HL-60/S4 (cell line): ENCODE data around the gene PTGDS.

ENCODE experiments used
- in situ Hi-C: fragments of 300-500 bp; cut with MboI; formaldehyde crosslinking; loops from 2 replicates; pipeline ENCODE4 v1.14.3; 2022; ENCODE audit warnings: low sequenced_read_pairs

Gene PTGDS

DNA sequence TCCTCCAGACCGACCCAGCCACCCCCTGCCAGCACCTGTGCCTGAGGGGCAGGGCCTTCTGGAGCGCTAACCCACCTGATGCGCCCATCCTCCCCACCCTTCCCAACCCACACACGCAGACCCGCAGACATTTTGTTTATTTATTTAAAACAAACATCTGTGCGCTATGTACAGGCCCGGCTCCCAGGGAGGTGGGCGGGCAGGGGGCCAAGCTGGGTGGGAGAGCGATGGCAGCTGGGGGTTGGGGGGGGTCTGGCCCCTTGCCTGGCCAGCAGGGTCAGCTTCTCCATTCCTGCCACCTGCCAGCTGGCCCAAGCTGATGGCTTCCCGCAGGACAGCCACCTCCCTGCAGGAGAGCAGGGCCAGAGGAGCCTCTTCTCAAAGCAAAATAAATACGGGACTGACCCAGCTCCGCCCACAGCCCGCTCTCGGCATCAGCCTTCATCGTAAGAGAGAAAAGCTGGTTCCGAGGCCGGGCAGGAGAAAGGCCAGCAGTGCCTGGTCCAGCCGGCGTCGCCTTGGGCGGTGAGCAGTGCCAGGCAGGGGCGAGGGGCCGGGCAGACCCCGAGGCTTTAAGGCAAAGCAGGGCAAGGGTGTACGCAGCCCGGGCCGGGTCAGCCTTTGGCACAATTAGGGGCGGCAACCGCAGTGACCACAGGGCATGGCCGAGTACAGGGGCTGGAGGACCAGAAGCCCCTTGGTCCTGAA lies 30.0 kb downstream of the PTGDS start:
- in situ Hi-C loops: no loop called here

- in situ Hi-C loops: no loop called here
These were observed 30.5 kb downstream of the PTGDS start for GRCh38 chr9:137007816-137008270.

DNA sequence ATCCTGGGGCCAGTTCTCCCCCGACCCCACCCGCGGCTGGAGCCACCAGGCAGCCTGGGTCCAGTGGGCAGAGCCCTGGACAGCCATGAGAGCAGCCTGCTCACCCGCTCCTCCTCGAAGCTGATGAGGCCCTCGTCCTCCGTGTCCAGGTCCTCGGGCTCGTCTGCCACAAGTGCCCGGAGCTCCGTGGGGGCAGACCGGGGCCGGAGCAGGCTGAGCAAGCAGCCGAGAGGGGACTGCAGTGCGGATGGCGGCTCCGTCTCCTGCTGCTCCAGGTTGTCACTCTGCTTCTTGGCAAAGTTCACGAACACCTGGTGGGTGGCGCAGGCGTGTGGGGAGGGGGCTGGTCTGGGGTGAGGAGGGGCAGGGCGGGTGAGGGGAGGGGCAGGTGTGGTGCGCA lies 31.0 kb downstream of the PTGDS start:
- in situ Hi-C loops: no loop called here

DNA sequence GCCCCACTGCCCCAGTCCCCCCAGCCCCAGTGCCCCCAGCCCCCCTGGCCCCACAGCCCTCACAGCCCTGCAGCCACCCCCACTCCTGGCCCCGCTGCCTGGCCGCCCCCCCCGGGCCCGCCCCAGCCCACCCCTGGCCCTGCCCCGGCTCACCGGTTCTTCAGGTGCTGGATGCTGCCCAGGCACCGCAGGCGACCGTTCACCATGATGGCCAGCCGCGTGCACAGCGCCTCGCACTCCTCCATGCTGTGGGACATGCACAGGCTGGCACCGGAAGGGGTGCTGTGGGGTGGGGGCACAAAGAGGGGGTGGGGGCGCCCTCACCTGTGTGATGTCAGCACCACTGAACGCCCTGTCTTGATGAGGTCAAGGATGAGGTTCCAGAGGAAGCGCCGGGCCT lies 31.9 kb downstream of the PTGDS start:
- in situ Hi-C loops: no loop called here

DNA sequence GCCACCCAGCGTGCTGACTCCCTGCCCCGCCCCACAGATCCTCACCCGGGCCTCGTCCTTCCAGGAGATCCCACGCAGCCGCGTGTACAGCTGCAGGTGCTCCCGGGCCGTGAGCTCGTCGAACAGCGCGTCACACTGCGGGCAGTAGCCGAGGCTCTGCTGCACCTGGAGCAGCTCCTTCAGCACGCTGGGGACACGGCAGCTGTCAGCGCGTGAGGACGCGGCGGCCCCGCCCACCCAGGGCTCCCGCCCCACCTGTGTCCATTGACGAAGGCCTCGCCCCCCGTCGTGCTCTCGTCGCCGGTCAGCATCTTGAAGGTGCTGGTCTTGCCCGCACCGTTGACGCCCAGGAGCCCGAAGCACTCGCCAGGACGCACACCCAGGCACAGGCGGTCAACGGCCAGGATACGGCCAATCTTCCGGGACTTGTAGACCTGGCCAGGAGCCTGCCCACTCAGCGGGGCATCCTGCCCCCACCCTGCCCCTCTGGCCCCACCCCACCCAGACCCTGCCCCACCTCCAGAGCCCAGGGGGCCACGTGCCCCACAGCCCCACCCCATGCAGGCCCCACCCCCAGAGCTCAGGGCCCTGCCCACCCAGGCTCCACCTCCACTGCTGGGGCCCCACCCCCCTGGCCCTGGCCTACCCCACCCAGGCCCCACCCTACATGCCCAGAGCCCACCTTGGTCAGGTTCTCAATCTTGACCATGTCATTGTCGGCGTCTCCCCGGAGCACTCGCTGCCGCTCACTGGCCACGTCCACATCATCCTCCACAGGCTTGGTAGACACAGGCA lies 32.8 kb downstream of the PTGDS start:
- in situ Hi-C loops: no loop called here

DNA sequence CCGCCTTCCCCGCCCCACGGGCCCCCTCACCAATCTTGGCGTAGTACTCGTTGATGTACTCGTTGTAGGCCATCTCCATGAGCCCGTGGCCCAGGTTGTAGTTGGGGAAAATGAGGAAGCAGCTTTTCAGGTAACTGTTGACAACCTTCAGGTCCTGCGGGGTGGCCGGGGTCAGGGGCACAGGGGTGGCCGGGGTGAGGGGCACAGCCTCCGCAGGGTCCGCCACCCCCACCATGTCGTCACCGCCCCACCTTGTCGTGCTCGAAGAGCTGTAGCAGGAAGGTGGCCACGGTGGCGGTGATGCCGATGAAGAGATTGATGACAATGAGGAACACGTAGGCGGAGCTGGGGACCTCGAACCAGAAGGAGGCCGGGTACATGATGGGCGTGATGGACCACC lies 33.9 kb downstream of the PTGDS start:
- in situ Hi-C loops: no loop called here

GRCh38 chr9:137011907-137012675 lies 34.8 kb downstream of the PTGDS start:
- in situ Hi-C loops: no loop called here

DNA sequence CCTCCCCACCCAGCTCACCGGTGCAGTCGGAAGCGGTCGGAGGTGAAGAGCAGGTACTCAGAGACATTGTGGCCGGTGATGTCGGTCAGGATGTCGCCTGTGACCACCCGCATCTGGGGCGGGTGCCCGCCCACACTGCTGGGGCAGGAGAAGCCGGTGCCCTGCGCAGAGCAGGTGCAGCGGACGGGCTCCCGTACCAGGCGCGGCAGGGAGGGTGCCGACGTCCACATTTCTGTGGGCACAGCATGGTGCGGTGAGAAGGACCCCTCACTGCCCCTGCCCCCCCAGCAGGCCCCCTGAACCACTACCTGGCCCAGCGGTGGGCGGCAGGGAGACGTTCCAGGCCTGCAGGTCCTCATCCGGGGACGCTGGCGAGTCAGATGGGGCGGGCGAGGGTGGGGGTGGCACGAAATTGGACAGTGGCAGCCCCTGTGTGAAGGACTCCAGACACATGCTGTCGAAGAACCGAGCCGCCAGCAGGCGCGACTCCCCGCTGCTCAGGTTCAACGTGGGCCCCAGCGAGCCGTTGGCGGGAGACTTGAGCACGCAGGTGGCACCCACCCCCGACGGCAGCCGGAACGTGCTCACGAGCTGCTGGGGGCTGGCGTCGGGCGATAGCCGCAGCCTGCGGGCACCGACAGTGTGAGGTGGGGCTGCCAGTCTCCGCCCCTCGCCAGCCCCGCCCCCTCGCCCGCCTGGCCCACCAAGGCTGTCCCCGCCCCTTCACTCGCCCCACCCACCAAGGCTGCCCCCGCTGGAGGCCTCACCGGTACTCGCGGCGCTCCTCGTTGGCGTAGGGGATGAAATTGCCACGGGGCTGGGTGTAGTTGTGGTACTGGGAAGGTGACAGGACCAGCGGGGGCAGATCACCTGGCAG lies 35.6 kb downstream of the PTGDS start:
- in situ Hi-C loops: no loop called here

DNA sequence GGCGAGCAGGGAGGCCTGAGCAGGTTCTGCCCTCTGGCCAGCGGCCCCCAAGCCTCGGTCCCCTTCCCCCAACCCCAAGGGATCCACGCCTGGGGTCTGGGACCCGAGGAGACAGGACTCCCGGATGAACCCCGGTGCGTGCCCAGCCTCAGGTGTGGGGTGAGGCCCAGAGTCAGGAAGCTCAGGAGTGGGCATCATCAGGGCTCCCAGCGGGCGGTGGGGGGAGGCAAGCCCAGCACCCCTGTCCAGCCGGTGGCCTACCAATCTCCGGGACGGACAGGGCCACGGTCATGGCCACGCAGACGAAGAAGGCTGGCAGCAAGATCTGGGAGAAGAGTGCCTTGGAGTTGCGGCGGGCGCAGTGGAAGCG lies 36.3 kb downstream of the PTGDS start:
- in situ Hi-C loops: no loop called here

DNA sequence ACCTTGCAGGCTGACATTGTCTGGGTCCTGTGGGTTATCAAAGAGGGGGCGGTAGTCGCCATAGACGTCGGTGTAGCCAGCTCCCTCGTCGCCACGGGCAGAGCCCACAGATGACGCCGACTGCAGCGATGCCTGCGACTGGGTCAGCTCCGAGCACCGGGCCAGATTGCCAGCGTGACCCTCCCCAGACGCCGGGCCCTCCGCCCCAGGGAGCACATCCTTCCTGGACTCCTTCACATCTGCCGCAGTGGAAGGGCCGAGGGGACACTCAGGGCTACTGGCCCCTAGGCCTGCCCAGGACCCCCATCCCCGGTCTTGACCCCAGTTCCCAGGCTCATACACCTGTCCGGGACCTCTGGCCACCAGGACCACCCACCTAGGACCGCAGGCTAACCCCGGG lies 36.9 kb downstream of the PTGDS start:
- in situ Hi-C loops: no loop called here

DNA sequence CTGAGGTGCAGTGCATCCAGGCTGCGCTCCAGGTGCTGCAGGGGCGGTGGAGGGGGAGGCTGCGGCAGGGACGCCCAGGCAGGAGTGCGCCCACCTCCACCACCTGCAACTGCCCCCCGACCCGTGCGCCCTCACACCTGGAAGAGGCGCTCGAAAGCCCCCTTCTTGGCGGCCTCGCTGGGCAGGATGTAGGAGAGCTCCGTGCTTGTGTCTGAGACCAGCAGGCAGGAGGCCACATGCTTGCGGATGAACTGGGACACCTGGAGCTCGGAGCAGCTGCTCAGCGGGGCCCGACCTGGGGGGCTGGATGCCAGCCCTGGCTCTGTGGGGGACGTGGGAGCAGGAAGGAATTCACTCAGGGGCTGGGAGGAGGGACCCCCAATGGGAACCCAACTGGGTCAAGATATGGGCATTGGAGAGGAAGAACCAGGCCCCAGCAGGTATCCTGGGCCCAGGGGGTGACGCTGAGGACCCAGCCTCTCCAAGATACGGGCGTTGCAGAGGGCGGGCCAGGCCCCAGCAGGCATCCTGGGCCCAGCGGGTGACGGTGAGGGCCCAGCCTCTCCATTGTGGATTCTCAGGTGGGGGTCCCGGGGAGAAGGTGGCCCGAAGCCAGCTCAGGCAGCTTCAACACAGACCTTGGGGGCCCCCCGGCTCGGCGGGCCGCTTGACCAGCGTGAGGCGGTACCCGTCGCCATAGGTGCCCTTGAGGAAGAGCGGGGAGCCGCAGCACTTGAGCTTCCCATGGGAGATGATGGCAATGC lies 37.7 kb downstream of the PTGDS start:
- in situ Hi-C loops: no loop called here

DNA sequence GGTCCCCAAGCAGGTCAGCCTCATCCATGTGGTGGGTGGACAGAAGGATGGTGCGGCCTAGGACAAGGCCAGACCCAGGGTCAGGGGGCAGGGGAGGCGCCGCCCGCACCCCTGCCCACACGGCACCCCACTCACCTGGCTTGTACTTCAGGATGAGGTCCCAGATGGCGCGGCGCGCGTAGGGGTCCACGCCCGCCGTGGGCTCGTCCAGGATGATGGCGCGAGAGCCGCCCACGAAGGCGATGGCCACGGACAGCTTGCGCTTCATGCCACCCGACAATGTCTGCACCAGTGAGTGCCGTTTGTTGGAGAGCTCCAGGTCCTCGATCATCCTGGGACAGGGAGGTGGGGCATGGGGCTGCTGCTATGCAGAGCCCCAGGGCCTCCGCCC lies 38.2 kb downstream of the PTGDS start:
- in situ Hi-C loops: no loop called here

DNA sequence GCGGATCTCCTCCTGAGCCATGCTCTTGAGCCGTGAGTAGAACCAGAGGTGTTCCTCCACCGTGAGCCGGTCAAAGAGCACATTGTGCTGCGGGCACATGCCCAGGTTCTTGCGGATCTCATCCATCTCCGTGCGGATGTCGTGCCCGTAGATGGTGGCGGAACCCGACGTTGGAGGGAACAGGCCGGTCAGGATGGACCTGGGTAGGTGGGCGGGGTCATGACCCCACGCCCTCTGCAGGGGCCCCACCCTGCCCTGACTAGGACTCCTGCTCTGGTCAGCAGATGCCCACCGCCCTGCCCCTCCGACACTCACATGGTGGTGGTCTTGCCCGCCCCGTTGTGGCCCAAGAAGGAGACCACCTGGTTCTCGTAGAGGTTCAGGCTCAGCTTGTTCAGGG lies 38.7 kb downstream of the PTGDS start:
- in situ Hi-C loops: no loop called here

GRCh38 chr9:137016436-137016835 lies 39.1 kb downstream of the PTGDS start:
- in situ Hi-C loops: no loop called here

- in situ Hi-C loops: no loop called here
These were observed 39.8 kb downstream of the PTGDS start for GRCh38 chr9:137017071-137017470.

GRCh38 chr9:137017791-137018497 lies 40.6 kb downstream of the PTGDS start:
- in situ Hi-C loops: no loop called here

DNA sequence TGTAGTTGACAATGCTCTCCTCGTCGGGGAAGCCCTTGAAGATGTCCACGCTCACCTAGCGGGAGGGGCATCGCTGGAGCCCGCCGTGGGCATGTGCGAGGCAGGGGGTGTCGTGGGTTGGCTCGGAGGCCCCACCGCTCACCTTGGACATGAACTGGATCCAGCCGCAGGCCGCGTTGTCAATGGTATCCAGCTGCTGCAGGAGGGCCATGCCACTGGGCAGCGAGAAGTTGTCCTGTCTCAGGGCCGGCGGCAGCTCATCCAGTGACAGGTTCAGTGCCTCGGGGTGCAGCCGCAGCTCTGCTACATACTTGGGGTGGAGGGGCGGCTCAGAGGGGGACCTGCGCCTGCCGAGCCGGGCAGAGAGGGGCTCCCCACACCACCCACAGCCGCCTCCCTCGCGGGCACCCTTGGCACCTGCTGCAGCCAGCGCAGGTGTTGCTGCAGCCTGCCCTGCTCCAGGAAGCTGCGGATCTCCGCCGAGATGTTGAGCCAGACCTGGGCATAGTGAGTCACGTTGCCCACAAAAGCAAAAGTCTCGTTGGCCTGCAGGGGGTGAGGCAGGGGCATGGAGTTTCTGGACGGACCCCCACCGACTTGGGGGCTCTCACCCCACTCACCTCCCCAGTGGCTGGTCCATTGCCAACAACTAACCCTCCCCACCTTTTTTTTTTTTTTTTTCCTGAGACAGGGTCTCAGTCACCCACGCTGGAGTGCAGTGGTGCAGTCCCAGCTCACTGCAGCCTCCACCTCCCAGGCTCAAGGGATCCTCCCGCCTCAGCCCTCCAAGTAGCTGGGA lies 41.7 kb downstream of the PTGDS start:
- in situ Hi-C loops: no loop called here

DNA sequence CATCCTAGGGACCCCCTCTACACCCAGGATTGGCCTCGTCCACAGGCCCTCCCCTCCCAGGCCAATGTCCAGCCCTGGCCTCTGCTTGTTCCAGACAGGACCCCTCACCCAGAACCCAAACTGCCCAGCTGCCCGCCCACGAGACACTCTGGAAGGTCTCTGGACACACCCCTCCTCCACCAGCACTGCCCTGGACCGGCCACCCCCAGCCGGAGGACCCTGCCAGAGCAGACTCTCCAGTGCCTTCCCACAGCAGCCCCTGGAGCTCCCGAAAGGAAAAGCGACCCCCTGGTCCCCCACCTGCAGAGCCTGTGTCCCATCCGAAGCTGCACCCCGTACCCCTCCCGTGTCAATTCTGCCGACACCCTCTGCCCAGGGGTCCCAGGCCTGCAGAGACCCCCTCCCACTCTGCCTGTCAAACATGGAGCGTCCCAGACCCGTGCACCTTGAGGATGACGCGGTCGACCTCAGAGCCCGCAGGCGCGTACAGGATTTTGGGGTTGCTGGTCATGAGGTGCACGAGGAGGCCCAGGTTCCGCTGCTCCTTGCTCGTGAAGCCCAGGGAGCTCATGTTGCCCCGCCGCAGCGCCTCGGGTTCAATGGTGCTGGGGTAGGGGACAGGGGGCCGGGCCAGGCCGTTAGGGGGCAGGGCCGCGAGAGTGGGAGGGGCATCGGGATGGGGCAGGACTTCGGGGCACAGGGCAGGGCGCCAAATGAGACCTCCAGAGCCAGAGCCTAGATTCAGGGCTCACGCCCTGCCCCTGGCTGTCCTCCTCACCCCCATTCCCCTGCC lies 42.8 kb downstream of the PTGDS start:
- in situ Hi-C loops: no loop called here
